SU-DHL-6 (cell line): Measurements from ENCODE around the gene FMR1NB.

Experiments used
- EZH2phosphoT487 ChIP-seq: fragments of 200-600 bp; sonication (generic), shearing (Covaris generic); conservative IDR thresholded peaks from 2 replicates; pipeline ENCODE4 v1.6.1; 2018; ENCODE audit warnings: mild to moderate bottlenecking, antibody characterized with exemption, low read length, moderate library complexity, mixed read lengths
- TF ChIP-seq, protein P1 (sequence below): fragments of 200-600 bp; sonication (generic); IDR thresholded peaks from one replicate; pipeline ENCODE4 v1.5.1; 2017; ENCODE audit warnings: antibody characterized with exemption, mild to moderate bottlenecking, low read length, moderate library complexity; ENCODE audit not compliant: insufficient read depth, poor library complexity, severe bottlenecking

DNA sequence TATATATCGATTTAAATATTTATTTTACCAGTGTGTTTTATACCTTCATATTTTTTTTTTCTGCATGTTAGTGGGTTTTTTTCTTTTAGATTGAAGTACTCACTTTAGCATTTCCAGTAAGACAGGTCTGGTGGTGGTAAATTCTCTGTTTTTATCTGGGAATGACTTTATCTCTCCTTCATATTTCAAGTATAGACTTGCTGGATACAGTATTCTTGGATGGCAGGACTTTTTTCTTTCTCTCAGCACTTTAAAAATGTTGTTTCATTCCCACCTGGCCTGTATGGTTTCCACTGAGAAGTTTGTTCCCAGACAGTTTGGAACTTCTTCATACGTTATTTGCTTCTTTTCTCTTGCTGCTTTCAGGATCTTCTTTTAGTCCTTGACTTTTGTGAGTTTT, 86.1 kb downstream of the FMR1NB start:
- TF ChIP-seq, protein P1, sequence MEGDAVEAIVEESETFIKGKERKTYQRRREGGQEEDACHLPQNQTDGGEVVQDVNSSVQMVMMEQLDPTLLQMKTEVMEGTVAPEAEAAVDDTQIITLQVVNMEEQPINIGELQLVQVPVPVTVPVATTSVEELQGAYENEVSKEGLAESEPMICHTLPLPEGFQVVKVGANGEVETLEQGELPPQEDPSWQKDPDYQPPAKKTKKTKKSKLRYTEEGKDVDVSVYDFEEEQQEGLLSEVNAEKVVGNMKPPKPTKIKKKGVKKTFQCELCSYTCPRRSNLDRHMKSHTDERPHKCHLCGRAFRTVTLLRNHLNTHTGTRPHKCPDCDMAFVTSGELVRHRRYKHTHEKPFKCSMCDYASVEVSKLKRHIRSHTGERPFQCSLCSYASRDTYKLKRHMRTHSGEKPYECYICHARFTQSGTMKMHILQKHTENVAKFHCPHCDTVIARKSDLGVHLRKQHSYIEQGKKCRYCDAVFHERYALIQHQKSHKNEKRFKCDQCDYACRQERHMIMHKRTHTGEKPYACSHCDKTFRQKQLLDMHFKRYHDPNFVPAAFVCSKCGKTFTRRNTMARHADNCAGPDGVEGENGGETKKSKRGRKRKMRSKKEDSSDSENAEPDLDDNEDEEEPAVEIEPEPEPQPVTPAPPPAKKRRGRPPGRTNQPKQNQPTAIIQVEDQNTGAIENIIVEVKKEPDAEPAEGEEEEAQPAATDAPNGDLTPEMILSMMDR: no peak
- TF ChIP-seq EZH2phosphoT487: no peak
